Cardiac muscle cell (in vitro differentiated cells and primary cell): ENCODE results near the gene COL4A1. TPM values are rescaled to one million over a fixed set of nuclear protein-coding genes. Genes with fewer than 3 reads are reported as not detected.

ENCODE experiments used
- DNase-seq, 2 donors: peaks; one replicate each; pipeline versions ENCODE4 v3.0.0 to v3.0.0-alpha.2; 2010 to 2017; ENCODE audit warnings: low read depth in 1 of 2, low spot score in 1 of 2
- H3K27ac ChIP-seq: fragments of 200-600 bp; sonication (generic); 2 replicates; pipeline ENCODE4 v1.5.1; 2016
- H3K27me3 ChIP-seq: fragments of 200-600 bp; sonication (generic); 2 replicates; pipeline ENCODE4 v1.6.0; 2016; ENCODE audit warnings: control low read depth
- H3K36me3 ChIP-seq: fragments of 200-600 bp; sonication (generic); 2 replicates; pipeline ENCODE4 v1.5.1; 2016; ENCODE audit warnings: control low read depth
- H3K4me1 ChIP-seq: fragments of 200-600 bp; sonication (generic); 2 replicates; pipeline ENCODE4 v1.8.1; 2017; ENCODE audit warnings: low read depth, mild to moderate bottlenecking, mixed run types
- H3K4me3 ChIP-seq: fragments of 200-600 bp; sonication (generic); 2 replicates; pipeline ENCODE4 v1.5.1; 2016; ENCODE audit warnings: mild to moderate bottlenecking
- H3K9me3 ChIP-seq: fragments of 200-600 bp; sonication (generic); 2 replicates; pipeline ENCODE4 v1.5.1; 2017; ENCODE audit warnings: low read depth, mild to moderate bottlenecking, control low read depth
- CTCF ChIP-seq: IDR thresholded peaks from 2 replicates; pipeline ENCODE4 v1.5.1; 2012; ENCODE audit warnings: low read depth, mild to moderate bottlenecking, low read length
- polyA plus RNA-seq: library from polyadenylated mRNA; unstranded; fragments of >200 nt; fragmentation: Nextera tagmentation; extraction: Ambion mirVana; gene quantifications from 2 replicates; pipeline ENCODE4 v1.2.1, GENCODE V29; 2016
- total RNA-seq: library from RNA; depleted of rRNA; stranded (reverse); fragments of >200 nt; gene quantifications from 2 replicates; pipeline ENCODE4 v1.2.3, GENCODE V29; 2016

Gene COL4A1
- total and polyA plus RNA-seq, 2 experiments from 2014 or later, result 73.9 to 171 TPM

- Histone ChIP-seq H3K36me3 (no peaks in the 10 kb centered on the region), H3K27ac (no peak overlapping the region)
- DNase-seq, result no peak
These were observed 181.8 kb downstream of the COL4A1 start for GRCh38 chr13:110125157-110125556.

GRCh38 chr13:110124201-110124940 is 182.6 kb downstream of the COL4A1 start:
- DNase-seq, result no peak
- H3K9me3 ChIP-seq, result no peaks in the 10 kb centered on the region
- H3K4me1 ChIP-seq, result peaks cover 20% of the 10 kb centered on the region
- H3K36me3 ChIP-seq, result no peaks in the 10 kb centered on the region
- TF ChIP-seq CTCF, result no peak
- no peak overlapping the region for H3K27ac ChIP-seq
- no peak overlapping the region for H3K4me3 ChIP-seq
- no peaks in the 10 kb centered on the region for H3K27me3 ChIP-seq

More at GRCh38 chr13:110125157-110125556, 181.8 kb downstream of the COL4A1 start:
- no peak for TF ChIP-seq CTCF
- Histone ChIP-seq H3K4me3 (no peak overlapping the region), H3K27me3 (no peaks in the 10 kb centered on the region), H3K9me3 (no peaks in the 10 kb centered on the region), H3K4me1 (peaks cover 12% of the 10 kb centered on the region)

- Histone ChIP-seq H3K27ac (no peak overlapping the region), H3K27me3 (no peaks in the 10 kb centered on the region), H3K4me3 (no peak overlapping the region), H3K4me1 (peaks cover 21% of the 10 kb centered on the region), H3K36me3 (no peaks in the 10 kb centered on the region), H3K9me3 (no peaks in the 10 kb centered on the region)
- DNase-seq, result no peak
- no peak for TF ChIP-seq CTCF
These were observed 183.7 kb downstream of the COL4A1 start for GRCh38 chr13:110123041-110123809.

- H3K9me3 ChIP-seq, result no peaks in the 10 kb centered on the region
- H3K27ac ChIP-seq, result no peak overlapping the region
- peaks cover 17% of the 10 kb centered on the region for H3K4me1 ChIP-seq
- no peaks in the 10 kb centered on the region for H3K36me3 ChIP-seq
- TF ChIP-seq CTCF, result no peak
- no peak overlapping the region for H3K4me3 ChIP-seq
- no peak for DNase-seq
- H3K27me3 ChIP-seq, result no peaks in the 10 kb centered on the region
These were observed 185.4 kb downstream of the COL4A1 start for GRCh38 chr13:110121422-110122083.

GRCh38 chr13:110119935-110120905 is 186.7 kb downstream of the COL4A1 start:
- Histone ChIP-seq H3K4me1 (peaks cover 10% of the 10 kb centered on the region), H3K4me3 (no peak overlapping the region), H3K27ac (no peak overlapping the region), H3K9me3 (no peaks in the 10 kb centered on the region), H3K36me3 (no peaks in the 10 kb centered on the region), H3K27me3 (no peaks in the 10 kb centered on the region)
- TF ChIP-seq CTCF, result no peak
- no peak for DNase-seq
